Tibial artery (tissue), 4 donors: ENCODE measurements around the gene VPS13D.

Experiments used
- DNase-seq, 2 donors: peaks; one replicate each; pipeline ENCODE4 v3.0.0-alpha.2; 2019
- H3K27ac ChIP-seq, 2 donors: fragments of 200-600 bp; sonication (generic) in 1 of 2; 1 replicate in 1 of 2; 2 replicates in 1 of 2; pipeline ENCODE4 v1.5.1; 2018 to 2019; ENCODE audit warnings: mild to moderate bottlenecking in 1 of 2
- H3K27me3 ChIP-seq, 2 donors: fragments of 200-600 bp; sonication (generic) in 1 of 2; one replicate each; pipeline versions ENCODE4 v1.5.1 to v1.6.0; 2016 to 2019
- H3K36me3 ChIP-seq, 3 donors: fragments of 200-600 bp; sonication (generic) in 2 of 3; one replicate each; pipeline ENCODE4 v1.5.1; 2016 to 2019; ENCODE audit warnings: mild to moderate bottlenecking in 2 of 3
- H3K4me1 ChIP-seq, 4 donors: fragments of 200-600 bp; sonication (generic) in 2 of 4; 1 replicate in 3 of 4; 2 replicates in 1 of 4; pipeline ENCODE4 v1.5.1; 2016 to 2019
- H3K4me3 ChIP-seq, 2 donors: fragments of 200-600 bp; sonication (generic) in 1 of 2; 1 replicate in 1 of 2; 2 replicates in 1 of 2; pipeline ENCODE4 v1.5.1; 2018 to 2019; ENCODE audit warnings: mild to moderate bottlenecking in 2 of 2
- H3K9me3 ChIP-seq, 3 donors: fragments of 200-600 bp; sonication (generic) in 1 of 3; one replicate each; pipeline ENCODE4 v1.5.1; 2016 to 2019
- CTCF ChIP-seq, 2 experiments: fragments of 200-600 bp in 1 of 2; fragments of 450-650 bp in 1 of 2; IDR thresholded peaks; one replicate each; pipeline ENCODE4 v1.5.1; 2017 to 2019; ENCODE audit warnings: antibody characterized with exemption in 2 of 2, mild to moderate bottlenecking in 1 of 2, moderate library complexity in 1 of 2
- intact Hi-C: fragments of 100-400 bp; cut with DNase I; formaldehyde crosslinking; loops from one replicate; pipeline ENCODE4 v1.15.0; 2023; ENCODE audit warnings: low total_unique reads

VPS13D gene

GRCh38 chr1:12457771-12458170, 227.9 kb downstream of the VPS13D start:
- intact Hi-C loops: loop anchor here (10.0 kb wide), 1 partner anchor 157 kb away; the partner anchor contains the start of gene DHRS3
- TF ChIP-seq CTCF (IDR thresholded peaks at IDR 0.05): no peak
- DNase-seq: peak; percentile 73 to 78
- Histone ChIP-seq H3K27ac (peak overlapping the region; percentile 78 to 86), H3K9me3 (no peaks in the 10 kb centered on the region), H3K4me1 (peaks cover 11 to 96% (median 80%) of the 10 kb centered on the region in 4 donors), H3K27me3 (no peaks in the 10 kb centered on the region), H3K4me3 (no peak overlapping the region), H3K36me3 (peaks cover 0 to 4% (median 0%) of the 10 kb centered on the region in 3 donors)

DNA sequence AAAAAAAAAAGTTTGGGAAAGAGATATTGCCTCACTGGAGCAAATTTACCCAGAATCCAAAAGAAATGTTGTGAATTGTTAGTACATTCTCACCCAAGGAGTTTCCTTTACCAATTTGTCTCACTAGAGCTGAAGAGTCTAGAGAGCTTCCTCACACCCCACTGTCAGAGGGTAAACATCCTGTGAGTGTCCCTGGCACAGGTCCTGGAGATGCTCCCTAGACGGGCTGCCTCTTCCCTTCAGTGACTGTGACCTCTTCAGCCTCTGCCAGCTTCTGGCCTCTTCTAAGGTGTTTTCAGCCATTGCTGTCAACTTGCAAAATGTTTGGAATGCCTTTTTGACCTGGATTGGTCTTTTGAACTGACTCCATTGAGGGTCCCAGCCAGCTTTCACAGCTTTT, 228.7 kb downstream of the VPS13D start:
- Histone ChIP-seq H3K27ac (peak overlapping the region; percentile 78 to 86), H3K4me1 (peaks cover 11 to 96% (median 80%) of the 10 kb centered on the region in 4 donors), H3K27me3 (no peaks in the 10 kb centered on the region), H3K4me3 (no peak overlapping the region), H3K36me3 (peaks cover 0 to 4% (median 0%) of the 10 kb centered on the region in 3 donors), H3K9me3 (no peaks in the 10 kb centered on the region)
- intact Hi-C loops: loop anchor here (10.0 kb wide), 1 partner anchor 156 kb away; the partner anchor contains the start of gene DHRS3
- peak in 1 of 2 donors; percentile 65 for DNase-seq
- TF ChIP-seq CTCF (IDR thresholded peaks at IDR 0.05): no peak

- no peaks in the 10 kb centered on the region for H3K9me3 ChIP-seq
- peaks cover 0 to 4% (median 0%) of the 10 kb centered on the region in 3 donors for H3K36me3 ChIP-seq
- no peak for DNase-seq
- TF ChIP-seq CTCF (IDR thresholded peaks at IDR 0.05): no peak
- H3K27ac ChIP-seq: peak overlapping the region; percentile 63 to 77
- H3K4me3 ChIP-seq: no peak overlapping the region
- peaks cover 3 to 96% (median 81%) of the 10 kb centered on the region in 4 donors for H3K4me1 ChIP-seq
- intact Hi-C loops: no loop called here
- H3K27me3 ChIP-seq: no peaks in the 10 kb centered on the region
Observed at GRCh38 chr1:12460121-12460520, 230.3 kb downstream of the VPS13D start.

DNA sequence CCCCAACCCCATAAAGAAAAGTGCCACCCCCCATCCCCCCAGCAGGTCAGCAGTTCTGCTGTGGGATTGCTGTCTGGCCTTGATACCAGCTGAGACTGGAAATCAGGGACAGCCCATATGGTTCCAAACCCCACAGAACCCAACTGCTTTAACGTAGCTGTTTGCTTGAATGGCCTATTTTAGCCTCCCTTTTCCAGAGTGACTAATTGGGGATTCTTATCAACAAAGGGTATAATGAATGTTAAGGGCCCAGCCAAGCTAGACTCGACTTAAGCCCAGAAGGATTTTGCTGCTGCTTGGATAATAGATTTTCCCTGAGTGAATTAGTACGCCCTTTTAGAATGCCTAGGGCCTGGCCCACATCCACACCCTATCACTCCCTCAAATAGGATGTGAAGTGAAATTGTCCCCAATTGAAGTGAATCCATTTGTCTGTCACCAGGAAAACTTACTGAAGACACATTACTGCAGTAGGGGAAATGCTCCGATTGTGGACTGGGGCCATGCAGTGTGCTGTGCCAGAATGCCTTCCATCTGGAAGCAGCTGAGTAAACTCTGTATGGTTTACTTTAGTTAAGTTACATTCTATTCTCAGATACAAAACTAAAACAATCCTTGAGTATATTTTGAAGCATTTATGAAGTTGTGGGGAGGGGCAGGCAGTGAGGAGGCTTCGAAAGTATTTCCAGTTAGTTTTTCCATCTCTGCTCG, 231.2 kb downstream of the VPS13D start:
- peaks cover 1 to 90% (median 75%) of the 10 kb centered on the region in 4 donors for H3K4me1 ChIP-seq
- DNase-seq: peak; percentile 46 to 80
- peak overlapping the region; percentile 63 to 77 for H3K27ac ChIP-seq
- H3K4me3 ChIP-seq: no peak overlapping the region
- intact Hi-C loops: no loop called here
- TF ChIP-seq CTCF (IDR thresholded peaks at IDR 0.05): no peak
- no peaks in the 10 kb centered on the region for H3K27me3 ChIP-seq
- H3K36me3 ChIP-seq: peaks cover 0 to 2% (median 0%) of the 10 kb centered on the region in 3 donors
- H3K9me3 ChIP-seq: no peaks in the 10 kb centered on the region

DNA sequence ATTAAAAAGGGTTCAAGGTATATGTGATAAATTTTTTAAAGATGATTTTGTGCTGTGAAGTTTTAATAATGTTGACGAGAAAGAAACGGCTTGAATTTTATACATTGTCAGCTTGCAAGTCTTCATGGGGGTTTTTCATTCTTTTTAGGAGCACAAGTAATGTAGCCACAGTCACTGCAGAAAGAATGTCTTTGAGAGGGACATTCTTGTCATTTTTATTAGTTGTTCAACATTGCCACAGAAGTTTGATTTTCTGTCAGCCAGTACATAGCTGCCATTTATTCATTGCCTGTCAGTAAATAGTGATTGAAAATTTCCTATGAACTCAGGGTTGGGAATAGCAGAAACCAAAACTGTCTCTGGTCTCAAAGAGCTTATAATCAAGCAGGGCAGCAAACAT, 231.9 kb downstream of the VPS13D start:
- Histone ChIP-seq H3K36me3 (no peaks in the 10 kb centered on the region), H3K9me3 (no peaks in the 10 kb centered on the region), H3K27ac (peak overlapping the region; percentile 63 to 77), H3K27me3 (no peaks in the 10 kb centered on the region), H3K4me1 (peaks cover 0 to 83% (median 69%) of the 10 kb centered on the region in 4 donors), H3K4me3 (no peak overlapping the region)
- intact Hi-C loops: no loop called here
- TF ChIP-seq CTCF (IDR thresholded peaks at IDR 0.05): no peak
- DNase-seq: no peak
